Transverse colon (tissue), 4 donors: ENCODE measurements around the gene CLEC19A.

Experiments
- POLR2A ChIP-seq: fragments of 450-650 bp; IDR thresholded peaks from one replicate; pipeline ENCODE4 v1.6.1; 2016; ENCODE audit warnings: antibody characterized with exemption, mild to moderate bottlenecking, moderate library complexity
- POLR2AphosphoS5 ChIP-seq, 3 donors: sonication (generic); formaldehyde crosslinking; IDR thresholded peaks; one replicate each; pipeline ENCODE4 v1.6.1; 2016; ENCODE audit warnings: antibody characterized with exemption in 3 of 3
- TF ChIP-seq, protein P1 (sequence below), 5 experiments: fragments of 200-600 bp in 3 of 5; fragments of 450-650 bp in 2 of 5; sonication (generic) in 3 of 5; IDR thresholded peaks; 1 replicate in 2 of 5; 2 replicates in 3 of 5; pipeline ENCODE4 v1.5.1; 2016 to 2017; ENCODE audit warnings: antibody characterized with exemption in 5 of 5, inconsistent platforms in 3 of 5, mild to moderate bottlenecking in 2 of 5, moderate library complexity in 1 of 5

DNA sequence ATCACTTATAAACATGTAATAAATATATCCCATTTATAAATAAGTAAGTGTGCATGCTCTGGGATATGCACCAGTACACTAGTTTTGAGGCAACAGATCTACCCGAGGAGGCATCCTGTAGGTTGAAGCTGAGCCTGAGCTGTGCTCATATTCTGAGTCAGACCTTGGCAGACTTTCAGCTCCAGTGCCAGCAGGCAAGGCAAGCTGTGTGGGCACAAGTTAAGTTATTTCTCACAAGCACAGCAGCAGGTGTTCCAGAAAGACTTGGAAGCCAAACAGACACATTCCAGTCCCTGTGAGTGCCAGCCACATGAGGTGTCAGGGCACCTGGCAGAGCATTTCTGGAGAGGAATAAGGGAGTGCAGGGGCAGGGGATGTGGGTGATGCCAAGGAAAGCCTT lies 1.3 kb upstream of the CLEC19A start:
- TF ChIP-seq, protein P1, sequence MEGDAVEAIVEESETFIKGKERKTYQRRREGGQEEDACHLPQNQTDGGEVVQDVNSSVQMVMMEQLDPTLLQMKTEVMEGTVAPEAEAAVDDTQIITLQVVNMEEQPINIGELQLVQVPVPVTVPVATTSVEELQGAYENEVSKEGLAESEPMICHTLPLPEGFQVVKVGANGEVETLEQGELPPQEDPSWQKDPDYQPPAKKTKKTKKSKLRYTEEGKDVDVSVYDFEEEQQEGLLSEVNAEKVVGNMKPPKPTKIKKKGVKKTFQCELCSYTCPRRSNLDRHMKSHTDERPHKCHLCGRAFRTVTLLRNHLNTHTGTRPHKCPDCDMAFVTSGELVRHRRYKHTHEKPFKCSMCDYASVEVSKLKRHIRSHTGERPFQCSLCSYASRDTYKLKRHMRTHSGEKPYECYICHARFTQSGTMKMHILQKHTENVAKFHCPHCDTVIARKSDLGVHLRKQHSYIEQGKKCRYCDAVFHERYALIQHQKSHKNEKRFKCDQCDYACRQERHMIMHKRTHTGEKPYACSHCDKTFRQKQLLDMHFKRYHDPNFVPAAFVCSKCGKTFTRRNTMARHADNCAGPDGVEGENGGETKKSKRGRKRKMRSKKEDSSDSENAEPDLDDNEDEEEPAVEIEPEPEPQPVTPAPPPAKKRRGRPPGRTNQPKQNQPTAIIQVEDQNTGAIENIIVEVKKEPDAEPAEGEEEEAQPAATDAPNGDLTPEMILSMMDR (IDR thresholded peaks at IDR 0.05): no peak
- TF ChIP-seq POLR2A: no peak
- TF ChIP-seq POLR2AphosphoS5 (IDR thresholded peaks at IDR 0.05): no peak
